Stimulated activated CD4-positive, alpha-beta T cell treated with anti-CD3 and anti-CD28 coated beads, Interleukin-12 subunit alpha, Interleukin-12 subunit beta, amount 100 ng/mL, for 4 hours (primary cell): ENCODE data around the gene ZNF414.

Source experiments
- DNase-seq: peaks from one replicate; pipeline ENCODE4 v3.0.0-alpha.2; 2020

Gene ZNF414

GRCh38 chr19:8461891-8462290 is 52.1 kb downstream of the ZNF414 start:
- DNase-seq = no peak

GRCh38 chr19:8461376-8461775 is 52.6 kb downstream of the ZNF414 start:
- no peak for DNase-seq

GRCh38 chr19:8460516-8461298 is 53.3 kb downstream of the ZNF414 start:
- DNase-seq = no peak
